ENCODE results near the gene NR2F1.

Gene NR2F1

DNA sequence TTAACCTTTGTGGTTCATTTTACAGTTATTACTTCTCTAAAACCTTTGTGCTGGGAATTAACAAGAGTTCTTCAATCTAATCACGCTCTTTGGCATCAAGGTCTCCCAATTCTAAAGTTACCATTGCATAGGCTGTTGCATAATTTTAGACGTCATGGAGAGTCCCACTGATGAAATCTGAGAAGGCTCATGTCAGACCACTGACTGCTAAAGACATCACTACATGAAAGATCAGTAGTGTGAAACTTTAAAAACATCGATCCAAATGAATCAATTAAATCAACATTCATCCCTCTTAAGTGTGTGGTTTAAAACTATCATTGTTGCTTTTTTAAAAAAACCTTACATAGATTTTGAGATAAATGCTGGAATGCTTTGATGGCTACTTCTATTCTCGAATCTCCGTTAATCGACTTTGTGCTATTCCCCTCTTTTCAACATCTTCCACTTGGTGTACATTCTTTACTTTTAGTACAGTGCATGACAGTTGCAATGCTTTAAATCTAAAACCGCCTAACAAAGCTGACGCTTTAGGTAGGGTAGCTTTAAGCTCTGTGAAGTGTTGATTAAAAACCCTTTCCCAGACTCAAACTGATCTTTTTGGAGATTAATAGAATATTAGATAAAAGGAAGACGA lies 33.6 kb downstream of the NR2F1 start:
- no peak for DNase-seq
- intact Hi-C loops (cut with DNase I): loop anchor here (10.0 kb wide), 1 partner anchor 498 kb away; a partner anchor contains a TSS

DNA sequence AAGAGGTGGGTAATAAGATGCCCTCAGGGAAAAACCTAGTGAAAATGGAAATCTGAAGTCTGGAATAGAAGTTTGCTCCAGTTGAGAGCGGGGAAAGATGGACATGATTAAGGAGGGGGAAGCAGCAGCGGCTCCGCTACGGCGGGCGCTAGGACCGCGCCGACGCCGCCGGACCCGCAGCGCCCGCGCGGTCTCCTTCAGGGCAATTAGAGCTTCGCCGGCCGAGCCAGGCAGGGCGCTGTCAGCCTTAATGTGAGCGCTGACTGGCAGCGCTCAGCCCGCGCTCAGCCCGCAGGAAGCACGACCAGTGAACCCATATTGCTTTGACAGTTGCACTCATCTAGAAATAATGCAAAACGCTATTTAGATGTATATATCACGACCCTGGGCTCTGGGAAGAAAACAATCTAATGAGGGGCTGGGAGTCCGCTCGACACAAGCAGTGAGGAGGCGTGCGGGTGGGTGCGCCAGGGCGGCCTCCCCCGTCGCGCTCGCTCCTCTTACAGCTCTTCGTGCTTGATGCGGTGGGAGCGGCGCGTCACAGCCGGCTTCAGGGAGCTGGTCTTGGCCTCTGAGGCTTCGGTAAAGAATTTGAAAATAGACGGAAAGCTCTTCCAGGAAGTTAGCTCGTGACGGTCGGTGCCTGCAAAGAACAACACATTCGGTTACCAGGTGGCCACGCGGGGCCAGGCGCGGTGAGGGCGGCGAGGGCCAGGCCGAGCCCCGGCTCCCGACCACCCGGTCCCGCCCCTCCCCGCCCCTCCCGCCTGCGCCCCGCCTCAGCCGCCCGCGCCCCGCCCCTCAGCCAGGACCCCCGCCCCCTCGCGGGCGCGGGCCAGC lies 37.7 kb downstream of the NR2F1 start:
- peak; percentile 57 to 96 (median 78) for DNase-seq
- intact Hi-C loops (cut with DNase I): loop anchor here (2.0 kb wide), 1 partner anchor 36 kb away; no protein-coding TSS in a partner anchor

DNA sequence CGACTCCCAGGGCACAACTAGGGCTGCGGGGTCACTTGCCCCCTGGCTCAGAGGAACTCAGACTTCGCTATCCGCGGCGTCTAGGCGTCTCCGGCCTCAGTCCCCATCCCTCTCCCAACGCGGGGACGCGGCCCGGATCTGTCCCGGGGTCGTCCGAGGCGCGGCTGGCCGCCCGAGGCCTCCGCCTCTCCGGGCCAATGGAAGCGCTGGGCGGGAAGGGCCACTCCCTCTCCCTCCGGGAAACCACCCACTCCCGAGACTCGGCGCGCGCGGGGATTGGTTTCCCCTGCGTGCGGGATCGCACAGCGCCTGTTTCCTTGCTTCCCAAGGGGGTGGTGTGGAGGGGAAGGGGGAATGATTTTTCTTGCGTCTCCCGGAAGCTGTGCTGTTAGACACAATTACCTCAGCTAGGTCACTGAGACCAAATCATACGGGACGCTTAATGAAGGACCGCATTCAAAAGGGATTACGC lies 38.3 kb downstream of the NR2F1 start:
- DNase-seq: peak; percentile 68 to 99 (median 91)
- intact Hi-C loops (cut with DNase I): loop anchor here (2.0 kb wide), 1 partner anchor 37 kb away; no protein-coding TSS in a partner anchor

GRCh38 chr5:93622240-93622885 lies 39.3 kb downstream of the NR2F1 start:
- peak in 2 of 10 donors; percentile 21 to 70 for DNase-seq
- intact Hi-C loops (cut with DNase I): no loop called here

- intact Hi-C loops (cut with DNase I): no loop called here
Observed at GRCh38 chr5:93623153-93623552, 40.1 kb downstream of the NR2F1 start.

DNA sequence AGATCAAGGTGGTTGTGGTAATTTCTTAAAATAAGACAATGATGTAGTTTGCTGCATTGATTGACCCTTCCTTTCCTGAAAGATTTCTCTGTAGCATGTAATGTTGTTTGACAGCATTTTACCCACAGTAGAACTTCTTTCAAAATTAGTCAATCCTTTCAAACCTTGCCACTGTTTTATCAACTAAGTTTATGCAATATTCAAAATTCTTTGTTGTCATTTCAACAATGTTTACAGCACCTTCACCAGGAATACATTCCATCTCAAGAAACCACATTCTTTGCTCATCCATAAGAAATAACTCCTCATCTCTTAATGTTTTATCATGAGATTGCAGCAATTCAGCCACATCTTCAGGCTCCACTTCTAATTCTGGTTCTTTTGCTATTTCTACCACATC lies 43.8 kb downstream of the NR2F1 start:
- DNase-seq: no peak
- intact Hi-C loops (cut with DNase I): no loop called here

More at GRCh38 chr5:93623153-93623552, 40.1 kb downstream of the NR2F1 start:
- no peak for DNase-seq

DNA sequence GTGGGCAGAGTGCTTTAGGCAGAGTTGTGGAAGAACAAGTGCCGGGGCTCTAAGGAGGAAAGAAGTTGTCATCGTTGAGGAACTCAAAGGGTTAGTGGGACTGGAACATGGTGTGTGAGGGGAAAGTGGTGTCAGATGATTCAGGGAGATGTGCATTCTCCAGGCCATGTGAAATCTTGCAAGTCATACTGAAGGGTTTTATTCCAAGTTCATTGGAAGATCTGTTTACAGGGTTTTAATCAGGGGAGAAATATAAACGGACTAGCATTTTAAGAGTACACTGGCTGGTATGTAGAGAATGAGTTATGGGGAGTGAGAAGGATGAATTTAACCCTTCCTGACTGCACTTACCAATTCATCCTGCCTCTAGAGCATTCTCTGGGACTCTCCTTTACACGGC lies 49.3 kb downstream of the NR2F1 start:
- intact Hi-C loops (cut with DNase I): no loop called here
- DNase-seq: no peak

- intact Hi-C loops (cut with DNase I): no loop called here
Observed at GRCh38 chr5:93635991-93636390, 53.0 kb downstream of the NR2F1 start.

DNA sequence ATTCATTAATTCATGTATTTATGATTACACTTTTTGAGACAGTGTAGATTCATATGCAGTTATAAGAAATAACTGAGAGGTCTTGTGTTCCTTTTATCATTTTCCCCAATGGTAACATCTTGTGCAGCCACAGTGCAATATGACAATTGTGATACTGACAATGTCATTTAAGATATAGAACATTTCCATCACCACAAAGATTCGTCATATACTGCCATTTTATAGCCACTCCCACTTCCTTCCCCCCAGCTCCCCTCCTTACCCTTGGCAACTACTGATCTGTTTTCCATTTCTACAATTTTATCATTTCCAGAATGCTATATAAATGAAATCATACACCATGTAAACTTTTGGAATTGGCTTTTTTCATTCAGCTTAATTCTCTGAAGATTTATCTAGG lies 53.8 kb downstream of the NR2F1 start:
- intact Hi-C loops (cut with DNase I): no loop called here
- no peak for DNase-seq

More at GRCh38 chr5:93635991-93636390, 53.0 kb downstream of the NR2F1 start:
- no peak for DNase-seq

- DNase-seq: no peak
- intact Hi-C loops (cut with DNase I): no loop called here
Observed at GRCh38 chr5:93637697-93638096, 54.7 kb downstream of the NR2F1 start.

DNA sequence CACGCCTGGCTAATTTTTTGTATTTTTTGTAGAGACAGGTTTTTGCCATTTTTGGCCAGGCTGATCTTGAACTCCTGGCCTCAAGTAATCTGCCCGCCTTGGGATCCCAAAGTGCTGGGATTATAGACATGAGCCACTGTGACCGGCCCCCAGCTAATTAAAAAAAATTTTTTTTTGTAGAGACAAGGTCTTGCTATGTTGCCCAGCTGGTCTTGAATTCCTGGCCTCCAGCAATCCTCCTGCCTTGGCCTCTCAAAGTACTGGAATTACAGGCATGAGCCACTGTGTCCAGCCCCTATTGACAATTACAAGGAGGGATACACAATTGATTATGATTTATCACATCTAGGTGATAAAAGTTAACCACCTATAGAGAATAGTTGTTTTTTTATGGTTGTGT lies 59.5 kb downstream of the NR2F1 start:
- intact Hi-C loops (cut with DNase I): no loop called here
- DNase-seq: no peak
